ENCODE results near the gene NAB1.

Gene NAB1

DNA sequence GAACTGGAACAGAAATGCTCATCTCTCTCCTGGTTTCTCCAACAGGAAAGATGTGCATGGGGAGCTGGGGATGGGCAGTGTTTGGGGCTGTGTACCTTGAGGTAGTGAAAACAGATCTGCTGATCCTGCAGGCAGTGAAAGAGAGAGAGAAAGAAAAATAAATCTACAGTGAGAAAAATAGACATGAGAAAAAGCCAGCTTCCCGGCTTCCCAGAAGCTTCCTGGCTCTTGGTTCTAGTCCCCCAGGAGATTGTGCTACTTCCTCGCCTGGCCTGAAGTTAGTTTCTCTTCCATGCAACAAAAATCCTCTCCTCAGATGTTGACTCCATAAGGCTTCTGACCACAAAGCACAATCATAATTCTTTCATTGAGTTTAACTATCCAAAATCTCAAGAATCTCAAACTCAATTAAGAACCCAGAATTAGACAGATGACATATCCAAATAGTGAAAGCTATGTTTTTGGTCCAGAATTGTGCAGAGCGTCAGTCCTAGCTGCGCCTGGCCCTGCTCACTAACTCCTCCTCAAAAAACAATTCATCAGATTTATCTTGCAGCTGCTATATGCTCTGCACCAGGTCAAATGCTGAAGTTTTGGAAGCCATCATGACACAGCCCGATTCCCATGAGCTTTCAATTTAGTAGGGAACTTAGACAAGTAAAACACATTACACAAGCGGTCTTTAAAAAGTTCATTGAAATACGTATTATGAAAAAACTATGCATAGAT is 20.1 kb upstream of the NAB1 start:
- TF ChIP-seq GATA3 (IDR thresholded peaks at IDR 0.05; ENCODE audit: low read depth, low read length) = no peak
- no peak for TF ChIP-seq GATA2 (IDR thresholded peaks at IDR 0.05; ENCODE audit: low read depth, low read length)

DNA sequence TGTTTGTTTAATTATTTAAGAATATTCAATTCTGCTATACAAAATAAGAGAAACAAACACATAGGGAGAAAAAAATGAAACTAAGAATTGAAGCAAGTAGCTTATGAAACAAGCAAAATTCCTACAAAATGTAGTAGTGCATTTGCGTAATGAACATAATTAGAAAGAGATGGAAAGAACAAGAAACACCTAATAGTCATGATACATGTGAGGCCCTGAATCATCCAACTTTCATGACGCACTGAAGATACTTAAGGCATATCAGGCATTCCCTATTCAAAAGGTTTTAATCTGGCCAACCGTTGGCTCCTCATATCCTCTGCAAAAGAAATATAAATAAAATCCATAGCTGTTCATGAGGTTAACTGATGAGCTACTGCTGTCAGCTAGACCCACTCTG is 14.5 kb upstream of the NAB1 start:
- no peak for TF ChIP-seq GATA3 (IDR thresholded peaks at IDR 0.05; ENCODE audit: low read depth, low read length)
- TF ChIP-seq GATA2 (IDR thresholded peaks at IDR 0.05; ENCODE audit: low read depth, low read length) = no peak

DNA sequence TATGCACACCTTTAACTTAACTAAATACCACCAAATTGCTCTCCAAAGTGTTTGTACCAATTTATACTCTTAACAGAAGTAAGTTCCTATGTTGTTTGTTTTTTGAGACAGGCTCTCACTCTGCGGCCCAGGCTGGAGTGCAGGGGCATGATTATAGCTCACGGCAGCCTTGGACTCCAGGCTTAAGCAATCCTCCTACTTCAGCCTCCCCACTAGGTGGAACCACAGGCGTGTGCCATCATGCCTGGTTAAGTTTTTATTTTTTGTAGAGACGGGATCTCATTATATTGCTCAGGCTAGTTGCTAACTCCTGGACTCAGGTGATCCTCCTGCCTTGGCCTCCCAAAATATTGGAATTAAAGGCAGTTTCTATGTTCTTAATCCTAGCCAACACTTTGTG is 13.1 kb upstream of the NAB1 start:
- TF ChIP-seq GATA2 (IDR thresholded peaks at IDR 0.05; ENCODE audit: low read depth, low read length) (no peak), GATA3 (IDR thresholded peaks at IDR 0.05; ENCODE audit: low read depth, low read length) (no peak)

DNA sequence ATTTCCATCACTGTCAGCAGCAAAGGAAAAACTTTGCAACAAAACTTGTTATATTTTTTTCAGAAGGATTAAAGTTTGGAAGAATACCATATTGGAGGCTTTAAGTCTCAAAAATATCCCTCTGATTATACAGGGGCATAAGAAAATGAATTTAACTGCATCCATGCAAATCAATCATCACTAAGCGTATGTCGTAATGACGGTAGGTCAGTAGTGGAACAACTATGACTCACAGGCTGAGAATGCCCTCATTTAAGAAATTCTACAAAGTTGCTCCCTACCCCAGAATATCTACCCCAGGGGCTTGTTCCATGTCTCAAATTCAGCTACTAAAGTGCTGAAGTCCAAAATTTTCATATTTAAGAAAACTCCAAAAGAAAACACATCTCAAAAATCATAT is 12.5 kb upstream of the NAB1 start:
- TF ChIP-seq GATA3 (IDR thresholded peaks at IDR 0.05; ENCODE audit: low read depth, low read length) = no peak
- no peak for TF ChIP-seq GATA2 (IDR thresholded peaks at IDR 0.05; ENCODE audit: low read depth, low read length)

DNA sequence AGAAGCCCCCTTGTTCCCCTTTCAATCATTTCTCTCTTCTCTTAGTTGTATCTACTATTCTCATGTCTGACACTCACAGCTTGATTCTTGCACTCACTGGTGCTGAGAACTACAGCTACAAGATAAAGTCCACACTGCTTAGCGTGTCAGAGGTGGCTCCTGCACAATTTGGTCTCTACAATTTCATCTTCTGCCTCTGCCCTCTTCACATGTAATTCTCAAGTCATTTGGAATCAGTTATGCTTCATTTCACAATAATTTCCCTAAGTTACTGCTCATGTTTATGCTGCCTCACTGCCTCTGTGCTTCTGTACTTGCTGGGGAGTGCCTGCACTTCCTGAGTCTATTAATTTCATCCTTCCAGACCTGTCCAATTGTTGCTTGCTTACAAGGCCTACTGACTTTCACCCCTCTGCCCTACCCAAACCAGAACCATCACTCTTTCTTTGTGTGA is 11.6 kb upstream of the NAB1 start:
- TF ChIP-seq GATA2 (IDR thresholded peaks at IDR 0.05; ENCODE audit: low read depth, low read length) = no peak
- no peak for TF ChIP-seq GATA3 (IDR thresholded peaks at IDR 0.05; ENCODE audit: low read depth, low read length)

DNA sequence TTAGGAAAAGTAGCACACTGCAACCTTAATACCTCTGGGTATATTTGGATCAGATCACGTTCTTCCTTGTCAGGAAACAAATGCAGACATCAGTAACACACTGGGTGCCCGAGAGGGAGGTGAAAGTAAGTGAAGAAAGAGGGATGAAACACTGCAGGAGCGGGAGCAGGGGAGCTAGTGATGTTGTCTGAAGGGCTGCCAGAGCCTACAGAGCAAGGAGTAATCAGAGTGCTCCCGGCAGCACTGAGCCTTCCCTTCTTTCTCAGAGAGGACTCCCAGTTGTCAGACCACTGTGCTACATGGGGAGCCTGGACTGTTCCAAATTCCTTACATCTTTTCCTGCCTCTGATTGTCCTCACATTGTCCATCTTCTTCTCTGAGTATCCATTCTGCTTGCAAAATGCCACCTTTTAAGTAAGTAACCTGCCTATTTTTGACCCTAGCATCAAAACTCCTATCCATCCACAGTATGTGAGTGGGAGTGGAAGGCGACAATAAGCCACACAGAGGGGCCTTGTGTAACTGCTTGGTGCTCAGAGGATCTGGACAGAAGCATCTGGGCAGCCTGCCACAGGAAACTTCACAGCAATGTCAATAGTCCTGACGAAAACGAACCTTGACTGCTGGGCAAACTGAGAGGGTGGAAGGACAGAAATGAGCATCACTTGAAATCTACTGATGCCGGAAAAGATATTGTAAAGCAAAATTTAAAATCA is 10.8 kb upstream of the NAB1 start:
- TF ChIP-seq GATA3 (IDR thresholded peaks at IDR 0.05; ENCODE audit: low read depth, low read length) (no peak), GATA2 (IDR thresholded peaks at IDR 0.05; ENCODE audit: low read depth, low read length) (no peak)

DNA sequence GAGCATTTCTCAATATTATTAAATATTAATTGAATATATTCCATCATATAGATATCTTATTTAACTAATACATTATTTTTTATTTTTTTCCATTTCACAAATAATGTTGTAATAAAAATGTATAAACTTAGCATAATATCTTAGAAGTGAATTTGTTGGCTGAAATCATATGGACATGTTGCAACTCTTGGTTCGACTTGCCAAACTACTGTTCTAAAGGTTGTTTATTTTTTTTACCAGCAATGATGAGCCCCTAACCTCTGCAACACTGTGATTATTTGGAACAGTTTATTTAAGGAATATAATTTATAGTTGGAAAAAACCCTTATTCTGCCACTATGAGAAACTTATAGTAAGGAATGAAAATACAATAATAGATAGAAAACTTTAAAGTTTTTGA is 8.8 kb upstream of the NAB1 start:
- TF ChIP-seq GATA2 (IDR thresholded peaks at IDR 0.05; ENCODE audit: low read depth, low read length) (no peak), GATA3 (IDR thresholded peaks at IDR 0.05; ENCODE audit: low read depth, low read length) (no peak)

DNA sequence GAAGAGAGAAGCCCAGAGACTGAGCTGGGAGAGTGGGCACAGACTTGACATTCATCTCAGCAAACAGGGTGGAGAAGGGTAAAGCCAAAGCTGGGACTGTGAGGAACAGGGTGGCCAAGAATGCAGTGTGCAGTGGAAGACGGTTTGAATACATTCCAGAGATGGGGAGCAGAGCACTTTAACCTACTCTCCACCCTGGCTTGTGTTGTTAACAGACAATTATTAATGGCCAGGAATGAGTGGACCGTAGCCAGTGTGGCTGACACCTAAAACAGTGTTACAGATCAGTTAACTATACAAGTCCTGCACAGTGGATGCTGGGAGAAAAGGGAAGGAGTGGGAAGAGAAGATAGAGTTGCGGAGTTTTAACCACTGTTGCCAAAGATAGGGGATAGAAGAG is 7.4 kb upstream of the NAB1 start:
- no peak for TF ChIP-seq GATA3 (IDR thresholded peaks at IDR 0.05; ENCODE audit: low read depth, low read length)
- no peak for TF ChIP-seq GATA2 (IDR thresholded peaks at IDR 0.05; ENCODE audit: low read depth, low read length)

DNA sequence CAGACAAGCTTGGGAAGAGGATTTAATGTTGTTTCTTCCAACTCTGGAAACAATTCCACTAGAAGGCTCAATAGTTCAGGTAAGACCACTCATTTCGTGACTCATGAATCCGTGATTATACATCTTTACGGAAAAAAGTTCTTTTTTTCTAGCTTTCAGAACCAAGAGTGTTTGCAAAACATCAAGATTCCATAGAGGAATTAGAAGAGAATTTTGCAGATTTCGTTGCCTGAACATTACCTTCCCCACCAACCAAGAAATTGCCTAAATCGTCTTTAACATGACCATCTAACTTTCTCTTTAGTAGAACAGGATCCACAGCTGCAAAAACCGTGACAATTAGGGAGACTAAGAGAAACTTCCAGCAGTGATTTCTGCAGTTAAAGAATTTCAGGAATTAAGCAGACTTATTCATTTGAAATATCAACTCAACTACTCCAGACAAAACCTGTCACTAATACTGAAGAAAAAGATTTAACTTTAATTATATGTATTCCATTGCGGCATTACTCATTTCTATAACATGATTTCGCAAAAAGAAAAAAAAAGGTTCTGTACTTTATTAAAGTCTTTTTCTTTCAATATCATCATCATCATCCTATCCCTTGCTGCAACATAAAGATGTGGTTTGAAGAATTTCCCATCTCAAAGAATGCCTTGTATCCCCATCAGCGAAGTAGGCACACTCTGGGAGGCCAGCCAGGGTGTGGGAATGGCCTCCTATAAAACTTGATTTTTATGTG is 1.9 kb upstream of the NAB1 start:
- TF ChIP-seq GATA2 (IDR thresholded peaks at IDR 0.05; ENCODE audit: low read depth, low read length) (no peak), GATA3 (IDR thresholded peaks at IDR 0.05; ENCODE audit: low read depth, low read length) (no peak)

DNA sequence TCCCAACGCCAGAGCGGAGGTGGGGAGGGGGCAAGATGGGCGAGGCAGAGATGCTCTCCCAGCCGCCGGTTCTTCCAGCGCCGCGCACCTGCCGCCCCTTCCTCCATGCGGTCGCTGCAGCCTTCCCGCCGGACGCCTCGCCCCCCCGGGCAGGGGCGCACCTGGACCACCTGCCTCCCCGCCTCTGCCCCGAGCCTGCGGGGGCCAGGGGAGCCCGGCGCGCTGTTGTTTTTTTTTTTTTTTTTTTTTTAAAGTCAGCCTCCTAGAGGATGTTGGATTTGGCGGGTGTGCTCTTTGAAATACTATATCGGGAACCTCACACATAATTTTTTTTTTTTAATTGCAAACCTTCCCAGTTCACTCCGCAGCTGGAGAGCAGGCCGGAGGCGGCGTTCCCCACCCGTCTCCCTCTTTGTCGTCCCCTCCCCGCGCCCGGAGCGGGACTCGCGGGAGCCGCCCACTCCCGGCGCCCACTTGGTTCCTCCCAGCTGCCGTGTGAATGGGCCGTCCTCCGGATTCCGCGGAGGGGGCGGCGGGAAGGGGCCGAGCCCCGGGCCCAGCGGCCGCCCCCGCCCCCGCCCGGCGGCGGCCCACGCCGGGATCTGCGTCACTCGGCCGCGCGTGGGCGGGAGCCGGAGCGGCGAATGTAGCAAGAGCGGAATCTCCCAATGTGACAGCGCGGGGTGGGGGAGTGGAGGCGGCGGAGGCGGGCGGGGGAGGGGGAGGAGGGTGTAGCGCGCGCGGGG is 421 bp upstream of the NAB1 start:
- TF ChIP-seq GATA3 (IDR thresholded peaks at IDR 0.05; ENCODE audit: low read depth, low read length) (no peak), GATA2 (IDR thresholded peaks at IDR 0.05; ENCODE audit: low read depth, low read length) (no peak)

DNA sequence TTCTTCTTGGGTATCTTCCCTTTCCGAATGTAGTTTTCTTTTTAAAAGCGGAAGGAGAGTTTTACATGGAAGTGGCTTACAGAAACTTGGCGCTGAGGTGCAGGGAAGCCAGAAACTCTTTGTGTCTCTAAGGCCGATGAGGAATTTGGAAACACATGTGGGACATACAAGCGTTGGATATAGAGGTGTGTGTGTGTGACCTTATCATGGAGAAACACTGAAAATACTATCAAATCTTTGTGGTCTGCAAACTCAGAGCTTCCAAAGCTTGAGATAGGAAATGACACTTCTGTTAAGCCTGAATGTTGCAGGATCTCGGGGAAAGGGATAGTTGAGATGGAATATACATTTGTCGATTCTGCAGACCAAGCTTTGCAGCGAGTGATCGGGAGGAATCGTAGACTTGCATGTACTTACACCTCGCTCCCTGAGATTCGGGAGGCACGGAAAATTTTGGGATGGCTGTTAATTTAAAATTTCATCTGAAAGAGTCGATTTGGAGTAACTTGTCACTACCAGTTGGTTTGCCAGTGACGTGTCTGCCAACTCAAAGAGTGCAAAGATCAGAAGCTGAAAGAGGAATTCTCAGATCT is 1.0 kb downstream of the NAB1 start:
- TF ChIP-seq GATA3 (IDR thresholded peaks at IDR 0.05; ENCODE audit: low read depth, low read length) (no peak), GATA2 (IDR thresholded peaks at IDR 0.05; ENCODE audit: low read depth, low read length) (no peak)

DNA sequence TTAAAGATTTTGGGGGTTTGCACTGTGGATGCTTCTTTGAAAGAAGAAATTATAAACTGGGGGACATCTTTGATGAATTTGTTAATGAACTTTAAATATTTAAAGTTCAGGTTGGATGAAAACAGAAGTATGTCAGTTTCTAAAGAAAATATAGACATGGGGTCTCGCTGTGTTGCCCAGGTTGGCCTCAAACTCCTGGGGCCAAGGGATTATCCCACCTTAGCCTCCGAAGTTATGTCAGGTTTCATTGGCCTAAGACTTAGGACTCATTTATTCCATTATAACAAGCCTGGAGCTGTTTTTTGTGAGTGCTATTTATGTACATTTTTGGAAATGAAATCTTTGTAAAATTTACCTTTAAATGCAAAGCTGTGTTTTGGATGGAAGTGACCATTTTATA is 2.5 kb downstream of the NAB1 start:
- no peak for TF ChIP-seq GATA2 (IDR thresholded peaks at IDR 0.05; ENCODE audit: low read depth, low read length)
- no peak for TF ChIP-seq GATA3 (IDR thresholded peaks at IDR 0.05; ENCODE audit: low read depth, low read length)

DNA sequence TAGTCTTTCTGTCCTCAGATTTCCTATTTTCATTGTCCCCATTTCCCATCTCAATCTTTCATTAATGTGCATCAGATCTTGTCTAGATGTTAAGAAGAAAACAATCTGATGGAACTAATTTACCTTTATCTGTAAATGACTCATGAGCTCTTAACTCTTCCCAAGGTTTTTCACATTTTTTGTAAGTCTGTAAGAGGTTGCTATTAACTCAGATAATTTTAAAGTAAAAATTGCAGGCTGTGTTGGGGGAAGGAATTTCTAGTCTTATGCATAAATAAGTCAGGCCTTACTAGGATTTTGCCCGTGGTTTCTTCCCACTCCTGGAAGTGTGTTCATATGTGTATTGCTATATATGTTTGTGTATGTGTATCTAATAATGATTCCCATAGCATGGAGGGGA is 4.3 kb downstream of the NAB1 start:
- TF ChIP-seq GATA3 (IDR thresholded peaks at IDR 0.05; ENCODE audit: low read depth, low read length) (no peak), GATA2 (IDR thresholded peaks at IDR 0.05; ENCODE audit: low read depth, low read length) (no peak)

DNA sequence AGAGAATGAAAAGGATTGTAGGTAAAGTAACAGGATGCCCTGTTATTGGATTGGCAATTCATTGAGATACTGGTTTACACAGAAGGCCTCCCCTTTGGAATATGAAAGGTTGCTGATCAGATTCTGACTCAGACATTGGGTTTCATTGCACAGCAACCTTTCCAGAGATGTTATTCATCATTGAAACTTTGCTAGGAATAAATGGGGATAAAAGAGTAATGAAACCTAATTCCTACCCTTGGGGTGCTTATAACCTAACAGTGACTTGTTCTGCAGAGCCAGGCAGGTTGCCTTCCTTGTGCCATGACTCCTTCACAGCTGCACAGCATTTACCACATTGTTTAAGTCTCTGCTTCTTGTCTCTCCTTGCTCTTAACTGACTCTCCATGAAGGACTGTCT is 5.0 kb downstream of the NAB1 start:
- no peak for TF ChIP-seq GATA2 (IDR thresholded peaks at IDR 0.05; ENCODE audit: low read depth, low read length)
- TF ChIP-seq GATA3 (IDR thresholded peaks at IDR 0.05; ENCODE audit: low read depth, low read length) = no peak

All from SH-SY5Y (cell line).